Liver (tissue), 9 donors: ENCODE data around the gene ALPK3. TPM values are rescaled to one million over a fixed set of nuclear protein-coding genes. Genes with fewer than 3 reads are reported as not detected.
A peak's percentile ranks its signal among the peaks of the same experiment; 100 is the strongest.

Source experiments
- DNase-seq: peaks from one replicate; pipeline ENCODE4 v3.0.0-alpha.2; 2017; ENCODE audit warnings: low spot score
- H3K27ac ChIP-seq, 2 donors: one replicate each; pipeline ENCODE4 v1.7.0; 2013; ENCODE audit warnings: inconsistent platforms in 2 of 2, low read length in 2 of 2, control low read depth in 1 of 2, low read depth in 1 of 2, mild to moderate bottlenecking in 1 of 2
- H3K27me3 ChIP-seq, 4 donors: one replicate each; pipeline versions ENCODE4 v1.6.1 to v1.7.0; 2013; ENCODE audit warnings: low read length in 3 of 4, inconsistent platforms in 1 of 4, mild to moderate bottlenecking in 1 of 4, moderate library complexity in 1 of 4; ENCODE audit not compliant: control insufficient read depth in 4 of 4, insufficient read depth in 4 of 4
- H3K36me3 ChIP-seq, 4 donors: one replicate each; pipeline versions ENCODE4 v1.6.1 to v1.7.0; 2013; ENCODE audit warnings: low read length in 3 of 4, mild to moderate bottlenecking in 3 of 4, low read depth in 1 of 4, moderate library complexity in 1 of 4; ENCODE audit not compliant: control insufficient read depth in 4 of 4, insufficient read depth in 3 of 4
- H3K4me1 ChIP-seq, 4 donors: one replicate each; pipeline versions ENCODE4 v1.6.1 to v1.7.0; 2013; ENCODE audit warnings: low read length in 3 of 4, mild to moderate bottlenecking in 3 of 4, moderate library complexity in 1 of 4; ENCODE audit not compliant: control insufficient read depth in 4 of 4, insufficient read depth in 4 of 4
- H3K4me3 ChIP-seq, 3 donors: one replicate each; pipeline versions ENCODE4 v1.6.1 to v1.7.0; 2013; ENCODE audit warnings: low read length in 3 of 3, control low read depth in 1 of 3, low read depth in 1 of 3, mild to moderate bottlenecking in 1 of 3
- H3K9ac ChIP-seq, 2 donors: one replicate each; pipeline ENCODE4 v1.7.0; 2013; ENCODE audit warnings: low read length in 2 of 2, mild to moderate bottlenecking in 2 of 2, moderate library complexity in 2 of 2, control low read depth in 1 of 2, low read depth in 1 of 2
- H3K9me3 ChIP-seq, 4 donors: one replicate each; pipeline versions ENCODE4 v1.6.1 to v1.7.0; 2013; ENCODE audit warnings: low read length in 3 of 4; ENCODE audit not compliant: control insufficient read depth in 4 of 4
- CTCF ChIP-seq: fragments of 150-350 bp; IDR thresholded peaks from 2 replicates; pipeline ENCODE4 v1.5.1; 2017; ENCODE audit warnings: improper control_type of control experiment, low read depth, low read length; ENCODE audit not compliant: missing input control
- EGR1 ChIP-seq, 2 donors: IDR thresholded peaks; 2 replicates each; pipeline ENCODE4 v1.6.1; 2016 to 2018; ENCODE audit warnings: antibody characterized with exemption in 2 of 2, low read depth in 2 of 2
- FOXA1 ChIP-seq: IDR thresholded peaks from 2 replicates; pipeline ENCODE4 v1.6.1; 2016; ENCODE audit warnings: antibody characterized with exemption
- FOXA2 ChIP-seq: IDR thresholded peaks from 2 replicates; pipeline ENCODE4 v1.6.1; 2016; ENCODE audit warnings: antibody characterized with exemption
- GABPA ChIP-seq, 2 donors: IDR thresholded peaks in 1 of 2; conservative IDR thresholded peaks in 1 of 2; 2 replicates each; pipeline ENCODE4 v1.6.1; 2016; ENCODE audit warnings: antibody characterized with exemption in 2 of 2, mild to moderate bottlenecking in 1 of 2, moderate library complexity in 1 of 2
- HNF4A ChIP-seq, 2 donors: conservative IDR thresholded peaks; 2 replicates each; pipeline ENCODE4 v1.6.1; 2016; ENCODE audit warnings: antibody characterized with exemption in 2 of 2, mild to moderate bottlenecking in 2 of 2
- HNF4G ChIP-seq: IDR thresholded peaks from 2 replicates; pipeline ENCODE4 v1.6.1; 2016; ENCODE audit warnings: antibody characterized with exemption
- JUND ChIP-seq, 2 donors: IDR thresholded peaks; 2 replicates each; pipeline ENCODE4 v1.6.1; 2016; ENCODE audit warnings: antibody characterized with exemption in 2 of 2
- MAX ChIP-seq: IDR thresholded peaks from 2 replicates; pipeline ENCODE4 v1.6.1; 2016; ENCODE audit warnings: antibody characterized with exemption
- NR2F2 ChIP-seq: IDR thresholded peaks from 2 replicates; pipeline ENCODE4 v1.6.1; 2016; ENCODE audit warnings: antibody characterized with exemption
- RAD21 ChIP-seq, 2 donors: IDR thresholded peaks; 2 replicates each; pipeline ENCODE4 v1.6.1; 2016; ENCODE audit warnings: antibody characterized with exemption in 2 of 2, mild to moderate bottlenecking in 2 of 2
- REST ChIP-seq: IDR thresholded peaks from 2 replicates; pipeline ENCODE4 v1.6.1; 2016; ENCODE audit warnings: antibody characterized with exemption, mild to moderate bottlenecking
- RXRA ChIP-seq, 2 donors: IDR thresholded peaks; 2 replicates each; pipeline ENCODE4 v1.6.1; 2017 to 2018; ENCODE audit warnings: antibody characterized with exemption in 2 of 2, mild to moderate bottlenecking in 1 of 2
- SP1 ChIP-seq: IDR thresholded peaks from 2 replicates; pipeline ENCODE4 v1.6.1; 2018; ENCODE audit warnings: antibody characterized with exemption, mild to moderate bottlenecking
- TAF1 ChIP-seq: conservative IDR thresholded peaks from 2 replicates; pipeline ENCODE4 v1.6.1; 2016; ENCODE audit warnings: antibody characterized with exemption, mild to moderate bottlenecking
- YY1 ChIP-seq: IDR thresholded peaks from 2 replicates; pipeline ENCODE4 v1.6.1; 2016; ENCODE audit warnings: antibody characterized with exemption, mild to moderate bottlenecking
- ZBTB33 ChIP-seq: IDR thresholded peaks from 2 replicates; pipeline ENCODE4 v1.6.1; 2016; ENCODE audit warnings: antibody characterized with exemption
- WGBS: extraction: QIAGEN DNeasy Blood & Tissue Kit; methylation state at CpG from one replicate; pipeline ENCODE4 v1.1.7; 2013; 5-methylcytosine and 5-hydroxymethylcytosine counted together
- polyA plus RNA-seq, 2 donors: library from polyadenylated mRNA; stranded (reverse) in 1 of 2; unstranded in 1 of 2; fragments of 200-250 nt in 1 of 2; fragments of >200 nt in 1 of 2; fragmentation: Nextera tagmentation in 1 of 2; extraction: Ambion mirVana in 1 of 2; gene quantifications; one replicate each; pipeline versions ENCODE4 v1.2.1 to v1.2.3, GENCODE V29; 2013 to 2015
- total RNA-seq, 2 donors: library from RNA; depleted of rRNA; stranded (reverse); fragments of >200 nt; gene quantifications; one replicate each; pipeline ENCODE4 v1.2.3, GENCODE V29; 2014
- donor health status: healthy.
- donor health status: healthy.
- donor health status: healthy.
- donor health status: healthy.
- donor health status: healthy.

Gene ALPK3
- total and polyA plus RNA-seq, 4 donors, result 0.96 to 10.0 (median 2.8) TPM

GRCh38 chr15:84842781-84843180, 25.6 kb downstream of the ALPK3 start:
- no peak overlapping the region for H3K4me3 ChIP-seq
- no peaks in the 10 kb centered on the region for H3K9me3 ChIP-seq
- WGBS, result 98% methylated on average over 1 of the region's 1 CpG
- H3K4me1 ChIP-seq, result peaks cover 10 to 47% (median 21%) of the 10 kb centered on the region in 4 donors
- no peak overlapping the region for H3K9ac ChIP-seq
- TF ChIP-seq HNF4A (conservative IDR thresholded peaks at IDR 0.05) (no peak), MAX (no peak), YY1 (no peak), TAF1 (no peak), JUND (IDR thresholded peaks at IDR 0.05) (no peak), GABPA (IDR thresholded peaks at IDR 0.05 in 1 of 2, conservative IDR thresholded peaks at IDR 0.05 in 1 of 2) (no peak), REST (no peak), HNF4G (no peak), FOXA1 (no peak), RAD21 (IDR thresholded peaks at IDR 0.05) (no peak), SP1 (no peak), ZBTB33 (no peak), FOXA2 (no peak)
- H3K36me3 ChIP-seq, result no peaks in the 10 kb centered on the region
- DNase-seq, result no peak
- no peaks in the 10 kb centered on the region for H3K27me3 ChIP-seq
- peak overlapping the region in 1 of 2 donors; percentile 90 for H3K27ac ChIP-seq

GRCh38 chr15:84844964-84845363, 27.8 kb downstream of the ALPK3 start:
- Histone ChIP-seq H3K36me3 (no peaks in the 10 kb centered on the region), H3K27me3 (no peaks in the 10 kb centered on the region), H3K9ac (peak overlapping the region; percentile 4 to 72), H3K4me1 (peaks cover 6 to 39% (median 14%) of the 10 kb centered on the region in 4 donors), H3K9me3 (no peaks in the 10 kb centered on the region), H3K4me3 (no peak overlapping the region), H3K27ac (peak overlapping the region; percentile 85 to 95)
- WGBS, result 24% methylated on average over 2 of the region's 2 CpGs
- no peak for DNase-seq
- peak in 1 of 2 donors; percentile 10 for TF ChIP-seq RAD21 (IDR thresholded peaks at IDR 0.05)
- TF ChIP-seq RXRA (IDR thresholded peaks at IDR 0.05), result peak; percentile 72 to 89
- no peak for TF ChIP-seq GABPA (IDR thresholded peaks at IDR 0.05 in 1 of 2, conservative IDR thresholded peaks at IDR 0.05 in 1 of 2)
- peak; percentile 91 for TF ChIP-seq FOXA2
- TF ChIP-seq CTCF, result no peak
- peak; percentile 69 for TF ChIP-seq SP1
- TF ChIP-seq MAX, result no peak
- TF ChIP-seq HNF4A (conservative IDR thresholded peaks at IDR 0.05), result peak; percentile 71 to 86
- TF ChIP-seq JUND (IDR thresholded peaks at IDR 0.05), result peak in 1 of 2 donors; percentile 75
- TF ChIP-seq YY1, result peak; percentile 84
- peak in 1 of 2 donors; percentile 37 for TF ChIP-seq EGR1 (IDR thresholded peaks at IDR 0.05; ENCODE audit: low read depth in 2 of 2)
- peak; percentile 80 for TF ChIP-seq REST
- TF ChIP-seq NR2F2, result no peak
- peak; percentile 33 for TF ChIP-seq HNF4G
- peak; percentile 79 for TF ChIP-seq FOXA1
- no peak for TF ChIP-seq TAF1
- TF ChIP-seq ZBTB33, result peak; percentile 62
